Measurements from ENCODE around the gene CEP152.

GRCh38 chr15:48800245-48800644 lies 10.6 kb downstream of the CEP152 start:
- TF ChIP-seq POLR2AphosphoS5 (IDR thresholded peaks at IDR 0.05; ENCODE audit: borderline replicate concordance, low read depth, low read length), result no peak
- no peak for TF ChIP-seq EZH2 (IDR thresholded peaks at IDR 0.05)
- TF ChIP-seq FOXP2 (optimal IDR thresholded peaks at IDR 0.05; ENCODE audit: control extremely low read depth, extremely low read length, insufficient read depth), result no peak

Measured in SK-N-MC (cell line).